UCSD-AML1 (cell line): ENCODE measurements around the gene CCDC136.

Experiments
- DNase-seq: peaks from one replicate; lab custom pipeline; 2025; ENCODE audit not compliant: unreplicated experiment; lab: John Stamatoyannopoulos, UW

Gene CCDC136

GRCh38 chr7:128801667-128802418, 10.1 kb downstream of the CCDC136 start:
- no peak for DNase-seq

GRCh38 chr7:128804484-128804883, 12.7 kb downstream of the CCDC136 start:
- no peak for DNase-seq

- DNase-seq: no peak
Observed at GRCh38 chr7:128805225-128805624, 13.5 kb downstream of the CCDC136 start.

- DNase-seq: no peak
Observed at GRCh38 chr7:128807191-128807590, 15.4 kb downstream of the CCDC136 start.

- DNase-seq: no peak
Observed at GRCh38 chr7:128809363-128809762, 17.6 kb downstream of the CCDC136 start.

GRCh38 chr7:128810473-128810872, 18.7 kb downstream of the CCDC136 start:
- no peak for DNase-seq

- no peak for DNase-seq
Observed at GRCh38 chr7:128810997-128811396, 19.2 kb downstream of the CCDC136 start.

- no peak for DNase-seq
Observed at GRCh38 chr7:128811631-128812430, 20.1 kb downstream of the CCDC136 start.

- DNase-seq: peak; percentile 35
Observed at GRCh38 chr7:128812514-128813168, 20.9 kb downstream of the CCDC136 start.

GRCh38 chr7:128814499-128814898, 22.7 kb downstream of the CCDC136 start:
- DNase-seq: no peak

- DNase-seq: no peak
Observed at GRCh38 chr7:128815289-128815942, 23.6 kb downstream of the CCDC136 start.

GRCh38 chr7:128818694-128819093, 26.9 kb downstream of the CCDC136 start:
- DNase-seq: no peak

- DNase-seq: no peak
Observed at GRCh38 chr7:128821724-128822123, 30.0 kb downstream of the CCDC136 start.

- no peak for DNase-seq
Observed at GRCh38 chr7:128826512-128826911, 34.7 kb downstream of the CCDC136 start.

- no peak for DNase-seq
Observed at GRCh38 chr7:128826916-128827247, 35.1 kb downstream of the CCDC136 start.

- DNase-seq: no peak
Observed at GRCh38 chr7:128827248-128827958, 35.6 kb downstream of the CCDC136 start.

- DNase-seq: no peak
Observed at GRCh38 chr7:128827971-128828711, 36.4 kb downstream of the CCDC136 start.

- no peak for DNase-seq
Observed at GRCh38 chr7:128829391-128830166, 37.8 kb downstream of the CCDC136 start.
